H1 (cell line): ENCODE results near the gene NECTIN1. TPM values are rescaled to one million over a fixed set of nuclear protein-coding genes. Genes with fewer than 3 reads are reported as not detected.

Experiments
- CTCF ChIA-PET: fragments of 300-600 bp; sonication (Branson Sonifier 250); formaldehyde crosslinking; loops from one replicate; lab custom pipeline; 2021; ENCODE audit not compliant: partially characterized antibody; lab: Charles Lee
- POLR2A ChIA-PET: fragments of 300-600 bp; sonication (Branson Sonifier 250); formaldehyde crosslinking; loops from one replicate; lab custom pipeline; 2021; ENCODE audit warnings: inconsistent platforms; ENCODE audit not compliant: partially characterized antibody; lab: Charles Lee
- DNase-seq, 2 experiments: peaks; one replicate each; pipeline versions ENCODE4 v3.0.0 to v3.0.0-alpha.2; 2010 to 2022; ENCODE audit warnings: low spot score in 2 of 2, low read depth in 1 of 2, mixed read lengths in 1 of 2
- FAIRE-seq: peaks from 2 replicates; lab custom pipeline; 2011; peaks lifted over from hg19 to GRCh38; lab: Jason Lieb, UNC
- H2AFZ ChIP-seq: 2 replicates; pipeline ENCODE4 v1.8.1; 2012; ENCODE audit warnings: low read length, inconsistent platforms
- H2AK5ac ChIP-seq: 2 replicates; pipeline ENCODE4 v1.6.1; 2013; ENCODE audit warnings: low read depth, low read length
- H2BK120ac ChIP-seq: replicated peaks from 2 replicates; pipeline ENCODE3; 2013; ENCODE audit warnings: low read depth, low read length, inconsistent platforms
- H2BK12ac ChIP-seq: 2 replicates; pipeline ENCODE4 v1.6.1; 2013; ENCODE audit warnings: low read depth, low read length
- H2BK15ac ChIP-seq: 2 replicates; pipeline ENCODE4 v1.6.1; 2013; ENCODE audit warnings: low read length
- H2BK20ac ChIP-seq: 2 replicates; pipeline ENCODE4 v1.6.1; 2013; ENCODE audit warnings: low read length
- H2BK5ac ChIP-seq: 2 replicates; pipeline ENCODE4 v1.6.1; 2013; ENCODE audit warnings: low read depth, low read length
- H3K14ac ChIP-seq: 2 replicates; pipeline ENCODE4 v1.6.1; 2013; ENCODE audit warnings: inconsistent platforms; ENCODE audit not compliant: insufficient read length
- H3K18ac ChIP-seq: 2 replicates; pipeline ENCODE4 v1.6.1; 2013; ENCODE audit warnings: low read length; ENCODE audit errors: extremely low read depth
- H3K23ac ChIP-seq: 2 replicates; pipeline ENCODE4 v1.6.1; 2013; ENCODE audit warnings: inconsistent platforms; ENCODE audit not compliant: insufficient read length
- H3K23me2 ChIP-seq: 2 replicates; pipeline ENCODE4 v1.6.1; 2013; ENCODE audit warnings: low read depth, low read length
- H3K27ac ChIP-seq: 2 replicates; pipeline ENCODE4 v1.6.1; 2011; ENCODE audit warnings: low read depth, low read length, inconsistent platforms
- H3K27me3 ChIP-seq, 4 experiments: replicated peaks in 1 of 4; 1 replicate in 1 of 4; 2 replicates in 3 of 4; pipeline versions ENCODE4 v1.6.1 to v1.8.1; 2011 to 2013; ENCODE audit warnings: low read length in 3 of 4, mild to moderate bottlenecking in 3 of 4, inconsistent platforms in 2 of 4, mixed read lengths in 2 of 4, moderate library complexity in 1 of 4; ENCODE audit not compliant: control insufficient read depth in 3 of 4, insufficient read depth in 3 of 4; ENCODE audit errors: extremely low read depth in 1 of 4
- H3K36me3 ChIP-seq, 4 experiments: 2 replicates each; pipeline versions ENCODE4 v1.6.1 to v1.8.1; 2011 to 2013; ENCODE audit warnings: mild to moderate bottlenecking in 4 of 4, low read length in 3 of 4, moderate library complexity in 2 of 4, control low read depth in 1 of 4, inconsistent platforms in 1 of 4; ENCODE audit not compliant: insufficient read depth in 4 of 4, control insufficient read depth in 2 of 4
- H3K4ac ChIP-seq: replicated peaks from 2 replicates; pipeline ENCODE3; 2013; ENCODE audit warnings: low read length, low read depth, mixed read lengths, inconsistent platforms; ENCODE audit not compliant: insufficient read length
- H3K4me1 ChIP-seq, 4 experiments: replicated peaks in 1 of 4; 1 replicate in 1 of 4; 2 replicates in 3 of 4; pipeline versions ENCODE4 v1.6.1 to v1.8.1; 2011 to 2013; ENCODE audit warnings: low read length in 3 of 4, inconsistent platforms in 2 of 4, mixed read lengths in 1 of 4; ENCODE audit not compliant: insufficient read depth in 4 of 4, control insufficient read depth in 3 of 4
- H3K4me2 ChIP-seq, 2 experiments: 2 replicates each; pipeline versions ENCODE4 v1.6.1 to v1.8.1; 2011 to 2013; ENCODE audit warnings: low read depth in 2 of 2, low read length in 2 of 2, control low read depth in 1 of 2, inconsistent platforms in 1 of 2, mild to moderate bottlenecking in 1 of 2; ENCODE audit not compliant: insufficient read depth in 1 of 2
- H3K4me3 ChIP-seq, 4 experiments: fragments of 200-600, 300-600 bp in 1 of 4; sonication (generic), shearing (Covaris generic), sonication (Bioruptor Twin) in 1 of 4; 2 replicates each; pipeline versions ENCODE4 v1.5.1 to v1.8.1; 2011 to 2016; ENCODE audit warnings: low read length in 4 of 4, low read depth in 3 of 4, control low read depth in 2 of 4, inconsistent platforms in 2 of 4, mild to moderate bottlenecking in 2 of 4, mixed read lengths in 1 of 4, moderate library complexity in 1 of 4; ENCODE audit not compliant: insufficient read depth in 2 of 4; ENCODE audit errors: extremely low read depth in 1 of 4
- H3K56ac ChIP-seq: replicated peaks from 2 replicates; pipeline ENCODE3; 2013; ENCODE audit warnings: low read depth, mild to moderate bottlenecking, mixed read lengths, low read length, inconsistent platforms; ENCODE audit not compliant: insufficient read length
- H3K79me1 ChIP-seq: 2 replicates; pipeline ENCODE4 v1.6.1; 2013; ENCODE audit warnings: low read depth, low read length, control low read depth
- H3K79me2 ChIP-seq, 2 experiments: 2 replicates each; pipeline versions ENCODE4 v1.6.1 to v1.8.1; 2012 to 2013; ENCODE audit warnings: low read length in 2 of 2, mild to moderate bottlenecking in 2 of 2, inconsistent platforms in 1 of 2; ENCODE audit not compliant: insufficient read depth in 2 of 2, control insufficient read depth in 1 of 2
- H3K9ac ChIP-seq, 4 experiments: replicated peaks in 1 of 4; 1 replicate in 1 of 4; 2 replicates in 3 of 4; pipeline versions ENCODE4 v1.6.1 to v1.8.1; 2011 to 2013; ENCODE audit warnings: low read depth in 3 of 4, low read length in 3 of 4, control low read depth in 2 of 4, mild to moderate bottlenecking in 2 of 4, moderate library complexity in 2 of 4, inconsistent platforms in 1 of 4; ENCODE audit errors: extremely low read depth in 1 of 4
- H3K9me3 ChIP-seq, 2 experiments: 2 replicates each; pipeline versions ENCODE4 v1.6.1 to v1.8.1; 2012 to 2013; ENCODE audit warnings: mild to moderate bottlenecking in 2 of 2, moderate library complexity in 2 of 2, control low read depth in 1 of 2, inconsistent platforms in 1 of 2, low read depth in 1 of 2, low read length in 1 of 2, mixed read lengths in 1 of 2; ENCODE audit not compliant: insufficient read depth in 2 of 2
- H4K20me1 ChIP-seq, 2 experiments: replicated peaks in 1 of 2; 2 replicates each; pipeline versions ENCODE3 to v1.8.1; 2011 to 2013; ENCODE audit warnings: inconsistent platforms in 2 of 2, low read length in 2 of 2, mild to moderate bottlenecking in 1 of 2; ENCODE audit not compliant: insufficient read depth in 2 of 2, control insufficient read depth in 1 of 2
- H4K5ac ChIP-seq: 2 replicates; pipeline ENCODE4 v1.6.1; 2013; ENCODE audit warnings: low read length, low read depth, mixed read lengths, inconsistent platforms; ENCODE audit not compliant: insufficient read length
- H4K8ac ChIP-seq: 2 replicates; pipeline ENCODE4 v1.8.0; 2013; ENCODE audit warnings: mild to moderate bottlenecking, moderate library complexity, low read length, inconsistent platforms; ENCODE audit not compliant: insufficient read depth; ENCODE audit errors: extremely low read depth
- H4K91ac ChIP-seq: replicated peaks from 2 replicates; pipeline ENCODE3; 2013; ENCODE audit warnings: low read length, mixed read lengths, inconsistent platforms; ENCODE audit not compliant: insufficient read length
- CREB1 ChIP-seq: IDR thresholded peaks from 2 replicates; pipeline ENCODE4 v1.6.1; 2012; ENCODE audit warnings: inconsistent platforms
- EZH2 ChIP-seq: fragments of 200-600 bp; sonication (generic); IDR thresholded peaks from 2 replicates; pipeline ENCODE4 v1.7.1; 2012; ENCODE audit warnings: low read depth, mild to moderate bottlenecking, moderate library complexity, low read length, inconsistent platforms; ENCODE audit not compliant: severe bottlenecking
- WGBS, 2 experiments: shearing (Covaris generic) in 1 of 2; methylation state at CpG; one replicate each; pipeline versions ENCODE4 v1.1.6 to v1.1.7; 2013 to 2015; ENCODE audit warnings: low lambda C conversion rate in 2 of 2, mixed read lengths in 2 of 2, inconsistent platforms in 1 of 2, low coverage in 1 of 2, missing lambda C conversion rate in 1 of 2; ENCODE audit not compliant: insufficient replicate concordance in 2 of 2, insufficient coverage in 1 of 2, insufficient read length in 1 of 2; ENCODE audit errors: extremely low coverage in 1 of 2, missing lambda C conversion rate in 1 of 2; 5-methylcytosine and 5-hydroxymethylcytosine counted together
- polyA plus RNA-seq, 7 experiments: library from polyadenylated mRNA; depleted of rRNA in 3 of 7; stranded (reverse) in 5 of 7; unstranded in 2 of 7; fragments of >200 nt in 5 of 7; fragments of 200-250 nt in 2 of 7; gene quantifications; 1 replicate in 5 of 7; 2 replicates in 1 of 7; 4 replicates in 1 of 7; pipeline versions ENCODE4 v1.2.1 to v1.2.3, GENCODE V29; 2011 to 2013; ENCODE audit warnings: missing spikeins in 2 of 7, mixed read lengths in 2 of 7
- total RNA-seq: library from RNA; stranded (reverse); fragmentation: NEBNext Ultra II Directional; extraction: Animal tissue kit (Norgen Biotek cat#: 25700); gene quantifications from 2 replicates; pipeline ENCODE4 v1.2.1, GENCODE V29; 2021

NECTIN1 gene
- total and polyA plus RNA-seq, 2 of the 8 experiments (the other 6 are each of a cell fraction or from before 2014, with no cell fraction given): 43.2 to 97.7 TPM

DNA sequence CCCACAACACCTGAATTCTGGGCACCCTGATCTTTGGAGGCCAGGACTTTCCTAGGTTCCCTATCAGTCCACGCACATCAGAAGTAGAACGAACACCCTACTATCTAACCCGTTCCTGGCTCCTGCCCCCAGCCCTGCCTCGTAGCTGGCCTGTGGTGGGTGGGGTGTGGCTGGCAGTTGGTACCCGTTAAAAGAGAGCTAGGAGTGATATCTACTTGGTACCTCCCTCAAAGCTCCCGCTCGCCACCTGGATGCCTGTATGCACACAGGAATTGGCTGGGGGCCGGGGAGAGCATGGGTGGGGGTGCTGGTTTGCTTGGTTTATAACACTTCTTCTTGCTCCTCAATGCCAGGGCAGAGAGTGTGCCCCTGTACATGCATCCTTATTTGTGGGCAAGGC, 14.0 kb upstream of the NECTIN1 start:
- Histone ChIP-seq H3K9me3 (no peaks in the 10 kb centered on the region), H3K18ac (0 out of 2 replicates have a peak overlapping the region, but pooled peaks have one; percentile 2), H4K20me1 (peaks cover 0 to 11% of the 10 kb centered on the region in 2 experiments), H2AFZ (no peak overlapping the region), H3K4ac (no peak overlapping the region), H3K27me3 (peaks cover 0 to 22% (median 13%) of the 10 kb centered on the region in 4 experiments; a peak in 6 of 7 replicates), H4K91ac (peak overlapping the region; percentile 1), H3K27ac (no peak overlapping the region), H3K79me1 (no peaks in the 10 kb centered on the region), H3K4me3 (peak overlapping the region; percentile 43 to 67 (median 56); a peak in 6 of 8 replicates), H4K5ac (no peak overlapping the region), H3K56ac (no peak overlapping the region)
- TF ChIP-seq CREB1 (no peak), EZH2 (no peak)
- TF ChIP-seq, all 59 proteins: peak for 0
- no peak for DNase-seq
- ChIA-PET CTCF (interaction anchor here (0.6 to 3.8 kb wide), 17 partner anchors 9 to 560 kb away, joined by 3 to 13 read pairs (median 4); partner anchors contain the start of gene NECTIN1), POLR2A (interaction anchor here (0.7 to 2.0 kb wide), 4 partner anchors 13 to 125 kb away, joined by 3 to 10 read pairs (median 3); no protein-coding TSS in a partner anchor)
- H2BK5ac ChIP-seq: no peak overlapping the region
- no peak for FAIRE-seq
- H3K79me2 ChIP-seq: no peaks in the 10 kb centered on the region
- H2BK120ac ChIP-seq: no peak overlapping the region
- H3K9ac ChIP-seq: no peak overlapping the region
- H2AK5ac ChIP-seq: no peak overlapping the region
- peak overlapping the region; percentile 55; the same call in 1 of the 2 replicates for H2BK20ac ChIP-seq
- peaks cover 13% of the 10 kb centered on the region; the same call in 1 of the 2 replicates for H3K23me2 ChIP-seq
- peak overlapping the region; percentile 84 for H3K4me2 ChIP-seq
- no peak overlapping the region for H2BK12ac ChIP-seq
- H3K36me3 ChIP-seq: no peaks in the 10 kb centered on the region
- H3K14ac ChIP-seq: no peak overlapping the region
- H4K8ac ChIP-seq: no peak overlapping the region
- H3K4me1 ChIP-seq: peaks cover 4 to 12% (median 10%) of the 10 kb centered on the region in 4 experiments
- WGBS, 2 experiments: 64% methylated on average over 8 of the region's 8 CpGs; no CpG with 5 or more reads in 1 of the 2 experiments
- no peak overlapping the region for H3K23ac ChIP-seq
- 0 out of 2 replicates have a peak overlapping the region, but pooled peaks have one; percentile 11 for H2BK15ac ChIP-seq
